ENCODE measurements around the gene C2orf92.

Gene C2orf92

DNA sequence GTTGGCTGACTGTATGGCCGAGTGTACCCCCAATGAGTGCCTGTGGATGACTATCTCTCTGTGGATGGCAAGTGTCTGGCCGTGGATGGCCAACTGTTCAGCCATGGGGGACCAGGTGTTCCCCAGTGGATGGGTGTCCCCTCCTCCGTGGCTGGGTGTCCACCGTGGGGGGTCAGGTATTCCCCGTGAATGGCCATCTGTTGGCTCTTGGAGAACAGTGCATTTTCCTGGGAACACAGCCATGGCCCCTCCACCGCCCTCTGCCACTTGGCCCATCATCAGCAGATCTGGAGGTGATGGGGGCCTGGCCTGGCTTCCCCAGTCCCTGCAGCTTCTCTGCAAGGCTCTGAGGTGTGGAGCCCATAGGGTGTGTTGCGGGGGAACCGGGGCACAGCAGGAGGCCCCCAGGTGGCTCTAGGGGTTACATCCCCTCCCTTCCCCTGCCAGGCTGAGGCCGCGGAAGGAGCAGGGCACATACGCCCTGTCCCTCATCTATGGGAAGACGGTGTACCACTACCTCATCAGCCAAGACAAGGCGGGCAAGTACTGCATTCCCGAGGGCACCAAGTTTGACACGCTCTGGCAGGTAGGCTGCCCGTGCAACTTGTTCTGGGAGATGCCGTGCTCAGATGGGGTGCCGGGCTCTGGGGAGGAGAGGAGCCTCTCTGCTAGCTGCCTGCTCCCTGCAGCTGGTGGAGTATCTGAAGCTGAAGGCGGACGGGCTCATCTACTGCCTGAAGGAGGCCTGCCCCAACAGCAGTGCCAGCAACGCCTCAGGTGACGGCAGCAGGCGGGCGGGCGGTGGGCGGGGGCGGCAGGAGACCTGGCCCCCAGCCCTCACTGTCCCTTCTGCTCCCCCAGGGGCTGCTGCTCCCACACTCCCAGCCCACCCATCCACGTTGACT is 63.2 kb downstream of the C2orf92 start:
- DNase-seq: no peak

DNA sequence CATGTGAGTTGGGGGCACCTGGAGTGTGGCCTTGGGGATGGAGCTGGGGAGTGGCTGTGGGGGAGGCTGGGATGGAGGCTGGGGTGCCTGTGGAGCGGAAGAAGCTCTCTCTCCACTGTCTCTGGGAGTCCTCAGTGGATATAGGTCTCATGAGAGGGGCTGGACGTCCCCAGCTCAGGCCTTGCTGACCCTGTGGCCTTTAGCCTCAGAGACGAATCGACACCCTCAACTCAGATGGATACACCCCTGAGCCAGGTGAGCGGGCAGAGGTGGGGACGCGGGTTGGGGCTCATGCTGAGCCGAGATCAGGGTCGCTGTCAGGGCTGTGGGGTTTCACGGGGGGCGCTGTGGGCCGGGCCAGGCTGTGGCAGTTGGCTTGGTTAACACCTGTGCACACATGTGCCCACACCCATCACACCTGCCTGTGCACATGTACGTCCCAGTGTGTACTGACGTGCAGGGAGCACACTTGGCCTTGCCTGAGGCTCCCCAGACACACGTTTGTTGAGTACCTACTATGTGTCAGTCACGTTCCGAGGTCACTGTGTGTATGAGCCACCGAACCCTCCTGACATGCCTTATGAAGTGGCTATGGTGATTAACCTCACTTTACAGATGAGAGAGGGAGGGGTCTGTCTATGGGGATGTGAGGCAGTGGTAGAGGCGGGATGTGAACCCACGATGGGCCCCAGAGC is 64.0 kb downstream of the C2orf92 start:
- no peak for DNase-seq

DNA sequence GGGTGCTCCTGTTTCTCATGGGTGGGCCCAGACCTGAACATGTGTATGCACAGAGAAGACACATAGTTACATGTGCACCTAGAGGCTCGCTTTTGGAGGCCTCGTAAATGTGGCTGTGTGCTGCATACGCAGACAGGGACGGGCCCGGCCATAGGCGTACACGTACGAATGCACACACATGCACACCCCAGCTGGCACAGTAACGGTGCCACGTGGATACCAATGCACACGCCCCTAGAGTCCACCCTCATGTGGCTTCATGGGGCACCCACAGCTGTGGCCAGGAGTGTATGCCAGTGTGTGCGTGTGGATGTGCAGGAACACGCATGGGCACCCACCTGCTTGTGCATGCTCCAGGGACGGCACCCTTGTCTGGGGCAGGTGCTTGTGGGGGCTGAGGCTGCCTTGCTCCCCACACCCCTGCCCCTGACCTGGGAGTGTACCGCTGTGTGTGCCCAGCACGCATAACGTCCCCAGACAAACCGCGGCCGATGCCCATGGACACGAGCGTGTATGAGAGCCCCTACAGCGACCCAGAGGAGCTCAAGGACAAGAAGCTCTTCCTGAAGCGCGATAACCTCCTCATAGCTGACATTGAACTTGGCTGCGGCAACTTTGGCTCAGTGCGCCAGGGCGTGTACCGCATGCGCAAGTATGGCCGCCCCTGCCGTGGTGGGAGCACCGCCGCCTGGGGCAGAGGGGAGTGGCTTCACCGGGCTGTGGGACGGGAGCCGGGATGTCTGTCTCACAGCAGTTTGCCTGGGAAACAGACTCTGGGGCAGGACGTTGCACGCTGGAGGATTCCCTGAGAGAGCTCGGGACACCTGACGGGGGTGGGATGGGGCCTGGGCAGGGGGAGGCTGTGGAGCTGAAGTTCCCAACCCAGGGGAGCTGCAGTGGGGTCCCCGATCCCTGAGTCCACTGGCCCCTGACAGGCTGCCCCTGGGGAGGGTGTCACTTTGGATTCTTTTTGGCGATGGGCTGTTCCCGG is 64.8 kb downstream of the C2orf92 start:
- DNase-seq: no peak

DNA sequence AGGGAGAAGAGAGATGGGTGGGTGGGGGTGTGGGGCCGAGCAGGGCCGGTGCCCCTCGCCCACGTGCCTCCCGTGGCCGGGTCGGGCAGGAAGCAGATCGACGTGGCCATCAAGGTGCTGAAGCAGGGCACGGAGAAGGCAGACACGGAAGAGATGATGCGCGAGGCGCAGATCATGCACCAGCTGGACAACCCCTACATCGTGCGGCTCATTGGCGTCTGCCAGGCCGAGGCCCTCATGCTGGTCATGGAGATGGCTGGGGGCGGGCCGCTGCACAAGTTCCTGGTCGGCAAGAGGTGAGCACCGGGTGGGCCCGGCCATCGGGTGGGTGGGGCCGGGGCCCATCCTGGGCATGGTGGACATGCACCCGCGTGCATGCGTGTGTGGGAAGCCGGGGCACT is 65.6 kb downstream of the C2orf92 start:
- DNase-seq: no peak

DNA sequence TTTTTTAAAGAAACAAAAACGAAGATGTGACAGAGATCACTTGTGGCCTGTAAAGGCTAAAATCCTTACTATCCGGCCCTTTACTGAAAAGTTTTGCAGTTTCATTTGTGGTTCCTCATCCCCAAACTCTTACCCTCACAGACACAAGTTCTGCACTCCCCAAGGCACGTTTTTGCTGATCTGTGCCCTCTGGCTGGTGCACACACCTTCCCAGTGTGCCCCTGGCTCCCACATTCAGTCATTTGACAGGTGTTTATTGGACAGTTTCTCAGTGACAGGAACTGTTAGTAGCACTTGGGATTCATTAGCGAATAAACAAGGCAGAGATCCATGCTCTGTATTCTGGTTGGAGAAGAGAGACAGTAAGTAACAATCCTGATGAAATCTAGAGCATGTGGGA is 66.7 kb downstream of the C2orf92 start:
- no peak for DNase-seq

DNA sequence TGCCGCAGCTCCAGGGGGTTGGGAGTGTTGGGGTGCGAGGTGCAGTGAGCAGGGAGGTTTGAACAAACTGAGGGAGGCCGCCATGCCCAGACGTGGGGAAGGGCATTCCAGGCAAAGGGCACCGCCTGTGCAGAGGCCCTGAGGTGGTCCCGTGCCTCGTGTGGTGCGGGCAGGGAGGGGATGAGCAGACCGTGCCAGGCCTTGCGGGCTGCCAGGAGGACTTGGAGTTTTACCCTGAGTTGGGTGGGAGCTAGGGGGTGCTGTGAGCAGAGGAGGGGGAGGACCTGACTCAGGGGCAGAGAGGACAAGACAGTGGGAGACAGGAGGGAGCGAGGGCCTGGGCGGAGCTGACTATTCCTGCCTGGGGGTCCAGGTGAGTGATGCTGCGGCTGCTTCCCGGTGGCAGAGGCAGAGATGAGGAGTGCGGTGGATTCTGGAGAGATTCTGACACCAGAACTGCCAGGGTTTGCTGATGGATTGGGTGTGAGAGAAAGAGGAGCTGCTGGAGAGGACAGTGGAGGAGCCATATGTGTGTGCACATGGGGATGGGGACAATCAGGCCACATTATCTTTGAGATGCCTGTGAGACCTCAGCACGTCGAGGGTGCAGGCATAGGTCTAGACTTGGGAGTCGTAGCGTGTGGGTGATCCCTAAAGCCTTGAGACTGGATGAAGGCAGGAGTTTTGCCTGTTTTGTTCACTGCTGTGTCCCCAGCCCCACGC is 67.3 kb downstream of the C2orf92 start:
- DNase-seq: no peak

DNA sequence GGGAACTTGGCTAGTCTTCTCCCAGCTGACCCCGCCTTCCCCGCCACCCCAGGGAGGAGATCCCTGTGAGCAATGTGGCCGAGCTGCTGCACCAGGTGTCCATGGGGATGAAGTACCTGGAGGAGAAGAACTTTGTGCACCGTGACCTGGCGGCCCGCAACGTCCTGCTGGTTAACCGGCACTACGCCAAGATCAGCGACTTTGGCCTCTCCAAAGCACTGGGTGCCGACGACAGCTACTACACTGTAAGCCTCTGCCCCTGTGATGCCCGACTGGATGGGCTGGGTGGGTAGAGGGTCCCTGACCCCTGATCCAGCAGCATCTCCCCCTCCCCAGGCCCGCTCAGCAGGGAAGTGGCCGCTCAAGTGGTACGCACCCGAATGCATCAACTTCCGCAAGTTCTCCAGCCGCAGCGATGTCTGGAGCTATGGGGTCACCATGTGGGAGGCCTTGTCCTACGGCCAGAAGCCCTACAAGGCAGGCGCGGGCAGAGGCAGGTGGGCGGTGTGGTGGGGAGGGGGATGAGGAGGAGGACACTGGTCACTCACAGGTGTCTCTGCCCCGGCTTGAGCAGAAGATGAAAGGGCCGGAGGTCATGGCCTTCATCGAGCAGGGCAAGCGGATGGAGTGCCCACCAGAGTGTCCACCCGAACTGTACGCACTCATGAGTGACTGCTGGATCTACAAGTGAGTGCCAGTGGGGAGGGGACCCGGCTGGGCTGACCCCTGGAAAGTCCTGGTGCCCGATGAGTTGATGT is 68.1 kb downstream of the C2orf92 start:
- DNase-seq: no peak

DNA sequence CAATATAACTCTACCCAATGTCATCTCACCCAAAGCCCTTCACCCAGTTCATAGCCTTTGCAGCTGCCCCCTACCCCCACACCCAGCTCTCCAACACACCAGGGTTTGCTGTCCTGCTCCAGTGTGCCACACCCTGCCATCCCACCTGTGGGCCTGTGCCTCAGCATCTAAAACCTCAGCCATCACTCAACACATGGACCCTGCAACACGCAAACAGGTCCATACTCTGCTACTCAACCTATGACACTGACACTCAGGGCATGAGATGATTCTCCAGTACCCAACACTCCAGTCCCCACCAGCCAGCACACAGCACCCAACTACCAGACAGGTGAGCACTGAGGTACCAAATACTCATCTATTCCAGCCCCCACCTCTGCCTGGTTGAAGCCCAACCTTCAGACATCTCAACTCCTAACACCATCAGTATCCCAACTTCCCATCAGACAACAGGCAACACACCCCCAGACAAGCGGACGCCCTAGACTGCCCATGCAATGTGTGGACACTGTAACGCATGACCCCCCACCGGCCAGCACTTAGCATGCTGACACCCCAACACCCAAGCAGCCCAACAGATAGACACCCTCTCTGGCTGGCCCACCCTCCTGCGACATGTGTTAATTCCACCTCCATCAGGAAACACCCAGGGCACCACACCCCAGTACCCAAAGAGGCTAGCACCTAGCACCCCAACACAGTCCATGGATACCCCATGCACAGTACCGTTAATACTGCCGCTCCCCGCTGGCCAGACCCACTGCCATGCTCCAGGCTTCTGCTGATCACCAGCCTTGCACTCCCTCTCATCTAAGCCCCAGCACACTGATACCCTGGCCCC is 68.9 kb downstream of the C2orf92 start:
- DNase-seq: no peak

DNA sequence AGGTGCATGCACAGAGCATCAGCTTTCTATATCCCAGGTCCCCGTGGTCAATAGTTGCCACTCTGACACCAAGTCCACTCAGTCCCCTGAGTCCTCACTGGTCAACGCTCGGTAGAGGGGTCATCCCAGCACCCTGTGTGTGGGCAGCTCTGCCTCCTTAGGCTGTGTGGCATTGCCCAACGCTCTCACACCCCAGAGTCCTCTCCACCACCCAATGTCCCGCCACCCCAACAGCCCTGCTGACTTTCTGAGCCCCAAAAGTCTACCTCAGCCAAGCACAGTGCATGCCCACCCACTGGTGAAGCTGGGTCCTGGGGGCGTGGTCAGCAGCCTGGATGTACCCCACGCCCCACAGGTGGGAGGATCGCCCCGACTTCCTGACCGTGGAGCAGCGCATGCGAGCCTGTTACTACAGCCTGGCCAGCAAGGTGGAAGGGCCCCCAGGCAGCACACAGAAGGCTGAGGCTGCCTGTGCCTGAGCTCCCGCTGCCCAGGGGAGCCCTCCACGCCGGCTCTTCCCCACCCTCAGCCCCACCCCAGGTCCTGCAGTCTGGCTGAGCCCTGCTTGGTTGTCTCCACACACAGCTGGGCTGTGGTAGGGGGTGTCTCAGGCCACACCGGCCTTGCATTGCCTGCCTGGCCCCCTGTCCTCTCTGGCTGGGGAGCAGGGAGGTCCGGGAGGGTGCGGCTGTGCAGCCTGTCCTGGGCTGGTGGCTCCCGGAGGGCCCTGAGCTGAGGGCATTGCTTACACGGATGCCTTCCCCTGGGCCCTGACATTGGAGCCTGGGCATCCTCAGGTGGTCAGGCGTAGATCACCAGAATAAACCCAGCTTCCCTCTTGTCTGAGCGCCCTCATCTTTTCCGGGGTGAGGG is 69.7 kb downstream of the C2orf92 start:
- no peak for DNase-seq

DNA sequence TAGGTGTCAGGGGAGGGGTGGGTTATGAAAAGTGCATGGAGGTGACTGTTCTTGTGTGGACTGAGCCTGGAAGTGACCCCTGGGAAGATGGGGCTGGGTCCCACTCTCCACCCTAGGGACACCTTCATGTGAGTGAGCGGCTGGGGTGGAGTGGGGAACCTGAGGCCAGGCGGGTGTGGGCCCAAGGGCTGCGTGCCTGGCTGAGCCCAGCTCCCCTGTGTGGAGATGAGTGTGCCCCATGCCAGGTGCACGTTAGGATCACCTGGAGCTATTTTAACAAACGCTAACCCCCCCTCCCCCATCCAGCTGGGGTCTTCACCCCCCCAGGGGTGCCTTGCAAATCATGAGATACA is 70.4 kb downstream of the C2orf92 start:
- no peak for DNase-seq

DNA sequence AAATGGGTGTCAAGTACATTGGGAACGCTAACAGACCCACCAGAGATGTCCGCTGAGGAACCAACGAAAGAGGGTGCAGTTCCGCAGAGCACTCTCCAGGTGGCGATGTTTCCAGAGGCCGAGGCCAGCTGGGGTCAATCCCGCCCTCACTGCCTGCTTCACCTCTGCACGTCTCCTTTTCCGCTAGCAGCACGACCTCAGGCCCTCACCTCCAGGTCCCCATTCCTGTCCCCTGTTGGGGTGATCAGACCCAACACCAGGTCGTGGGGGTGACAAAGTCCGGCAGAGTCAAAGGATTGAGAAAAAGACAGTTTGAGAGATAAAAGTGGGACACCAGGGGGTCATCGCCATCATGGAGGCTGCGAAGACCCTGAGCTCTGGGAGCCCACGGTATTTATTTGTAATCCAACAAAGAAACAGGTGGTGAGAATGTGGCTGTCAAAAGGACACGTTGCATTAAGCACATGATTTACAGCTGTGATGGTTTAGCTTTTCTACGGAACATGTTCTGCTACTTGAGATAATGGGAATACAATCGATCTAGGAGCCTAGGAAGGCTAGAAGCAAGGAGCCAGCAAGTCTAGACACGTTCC is 71.2 kb downstream of the C2orf92 start:
- no peak for DNase-seq

DNA sequence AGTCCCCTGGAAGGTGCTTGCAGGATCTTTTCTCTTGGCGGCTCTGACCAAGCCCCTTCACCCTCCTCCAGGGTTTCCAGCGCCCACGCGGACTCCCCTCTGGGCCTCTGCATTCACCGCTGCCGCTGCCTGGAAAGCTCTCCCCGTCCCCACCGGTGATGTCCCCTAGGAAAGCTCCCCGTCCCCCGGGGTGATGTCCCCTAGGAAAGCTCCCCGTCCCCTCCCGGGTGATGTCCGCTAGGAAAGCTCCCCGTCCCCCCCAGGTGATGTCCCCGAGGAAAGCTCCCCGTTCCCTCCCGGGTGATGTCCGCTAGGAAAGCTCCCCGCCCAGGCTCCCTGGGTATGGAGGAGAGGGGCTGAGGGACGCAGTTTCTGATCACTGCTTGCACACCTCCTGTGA is 71.7 kb downstream of the C2orf92 start:
- no peak for DNase-seq

DNA sequence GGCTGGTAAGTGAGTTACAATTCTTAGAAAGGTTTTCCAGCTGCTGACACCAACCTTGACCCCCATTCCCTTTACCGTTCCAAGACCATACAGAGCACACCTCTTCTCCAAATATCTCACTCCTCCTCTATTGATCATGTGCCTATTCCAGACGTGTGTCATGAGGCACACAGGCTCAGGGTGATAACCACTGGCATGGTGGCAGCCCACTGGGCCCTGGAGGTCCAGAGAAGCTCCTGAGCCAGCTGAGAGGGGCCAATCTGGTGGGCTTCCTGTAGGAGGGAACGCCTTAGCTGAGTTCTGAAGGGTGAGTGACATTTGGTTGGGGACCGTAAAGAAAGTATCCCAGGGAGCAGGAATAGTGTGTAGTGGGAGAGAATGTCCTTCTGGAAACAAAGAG is 72.2 kb downstream of the C2orf92 start:
- DNase-seq: no peak

DNA sequence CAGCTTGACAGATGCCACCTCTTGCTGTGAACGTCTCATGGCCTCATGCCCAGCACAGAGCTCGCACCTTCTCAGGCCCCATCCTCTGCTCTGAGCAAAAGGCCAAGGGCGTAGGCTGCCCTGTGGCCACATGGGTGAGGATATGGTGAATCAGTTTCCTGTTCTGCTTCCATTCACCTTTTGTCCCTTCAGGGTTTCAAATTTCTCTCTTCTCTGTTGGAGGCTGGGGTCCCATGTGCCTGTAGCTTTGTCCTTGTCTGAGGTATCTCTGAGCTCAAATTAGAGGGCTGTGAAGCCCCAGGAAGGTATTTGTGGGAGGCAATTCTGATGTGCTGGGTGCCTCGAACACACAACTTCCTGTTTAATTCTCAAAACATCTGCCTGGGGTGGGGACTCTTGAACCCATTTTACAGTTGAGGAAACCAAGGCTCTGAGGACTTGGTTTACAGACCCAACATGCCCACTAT is 72.9 kb downstream of the C2orf92 start:
- DNase-seq: no peak

DNA sequence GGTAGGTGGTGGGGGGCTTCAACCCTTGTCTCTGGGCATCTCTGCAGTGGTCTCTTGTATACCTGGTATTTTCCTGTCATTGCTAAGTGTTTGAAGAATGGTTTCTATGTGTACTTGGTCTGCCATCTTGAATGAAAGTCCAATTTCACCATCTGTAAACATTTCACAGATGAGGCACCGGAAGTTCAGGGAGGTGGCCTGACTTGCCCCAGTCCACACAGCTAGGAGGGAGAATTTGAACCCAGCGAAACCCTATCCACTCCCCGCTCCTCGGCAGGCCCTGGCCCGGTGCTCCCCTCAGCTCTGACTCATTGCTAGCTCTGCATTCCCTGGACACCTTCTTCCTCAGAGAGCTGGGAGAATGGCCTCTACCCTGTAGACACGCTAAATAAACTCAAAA is 74.4 kb downstream of the C2orf92 start:
- DNase-seq: no peak

DNA sequence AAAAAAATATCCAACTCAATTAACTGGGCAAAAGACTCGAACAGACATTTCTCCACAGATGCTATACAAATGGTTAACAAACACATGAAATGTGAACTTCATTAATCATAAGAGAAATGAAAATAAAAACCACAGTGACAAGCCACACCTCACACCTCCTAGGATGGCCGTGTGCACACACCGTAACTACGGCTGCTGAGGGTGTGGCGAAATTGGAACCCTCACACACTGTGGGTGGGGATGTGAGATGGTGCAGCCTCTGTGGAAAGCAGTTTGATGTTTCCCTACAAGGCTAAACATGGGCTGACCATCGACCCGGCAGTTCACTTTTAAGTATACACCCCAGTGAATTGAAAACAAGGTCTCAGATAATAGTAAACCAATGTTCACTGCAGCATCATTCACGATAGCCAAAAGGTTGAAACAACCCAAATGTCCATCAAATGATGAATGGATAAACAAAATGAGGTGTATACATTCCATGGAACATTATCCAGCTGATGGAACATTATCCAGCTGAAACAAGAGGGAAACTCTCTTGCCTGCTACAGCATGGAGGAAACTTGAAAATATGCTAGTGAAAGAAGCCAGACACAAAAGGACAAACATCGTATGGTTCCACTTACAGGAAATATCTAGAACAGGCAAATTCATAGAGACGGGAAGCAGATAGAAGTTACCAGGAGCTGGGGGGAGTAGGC is 76.1 kb downstream of the C2orf92 start:
- no peak for DNase-seq

DNA sequence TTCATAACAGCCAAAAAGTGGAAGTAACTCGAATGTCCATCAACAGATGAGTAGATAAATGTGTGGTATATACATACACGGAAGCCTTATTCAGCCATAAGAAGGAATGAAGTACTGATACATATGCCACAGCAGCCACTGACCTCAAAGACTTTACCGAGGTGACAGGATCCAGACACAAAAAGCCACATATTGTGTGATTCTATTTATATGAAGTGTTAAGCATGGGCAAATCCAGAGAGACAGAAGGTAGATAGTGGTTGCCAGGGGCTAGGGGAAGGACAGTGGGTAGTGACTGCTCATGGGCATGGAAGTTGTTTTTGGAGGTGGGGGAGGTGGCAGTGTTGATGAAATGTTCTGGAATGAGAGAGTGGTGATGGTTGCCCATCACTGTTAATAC is 77.8 kb downstream of the C2orf92 start:
- no peak for DNase-seq

DNA sequence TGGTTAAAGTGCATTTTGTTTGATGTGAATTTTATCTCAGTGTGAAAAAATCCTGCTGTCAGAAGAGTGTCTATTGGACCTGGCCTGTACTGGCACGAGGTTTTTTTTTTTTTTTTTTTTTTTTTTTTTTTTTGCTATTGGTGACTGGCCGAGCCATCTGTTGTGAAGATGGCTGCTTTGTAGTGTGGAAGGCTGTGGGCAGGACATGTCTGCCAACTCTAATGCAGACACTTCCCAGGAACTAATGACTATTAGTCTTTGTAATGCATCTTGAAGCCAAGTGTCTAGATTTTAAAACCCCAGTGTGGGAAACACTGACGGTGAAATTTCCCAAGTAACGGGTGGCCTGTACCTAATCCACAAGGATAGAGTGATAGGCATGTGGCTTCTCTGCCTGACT is 78.2 kb downstream of the C2orf92 start:
- no peak for DNase-seq

DNA sequence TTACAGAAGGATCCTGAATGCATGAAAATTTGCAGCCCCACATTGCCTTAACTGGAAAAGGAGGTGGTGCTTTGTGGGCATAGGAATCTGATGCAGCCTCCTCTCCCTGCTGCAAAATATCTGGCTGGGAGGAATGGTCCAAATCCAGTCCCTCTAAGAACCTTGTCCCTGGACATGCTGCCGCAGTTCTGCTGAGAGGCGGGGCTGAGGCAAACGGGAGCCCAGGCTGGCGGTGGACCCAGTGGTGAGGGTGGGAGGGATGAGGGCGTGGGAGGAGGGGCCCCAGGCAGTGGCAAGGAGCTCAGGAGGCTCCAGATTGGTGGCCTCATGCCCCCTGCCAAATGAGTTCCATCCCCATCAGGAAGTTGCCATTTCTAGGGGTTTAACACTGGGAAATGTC is 80.1 kb downstream of the C2orf92 start:
- no peak for DNase-seq

All from hippocampal formation (tissue), 2 donors.